HCT116 (cell line): ENCODE data around the gene CIDEC. TPM values are rescaled to one million over a fixed set of nuclear protein-coding genes. Genes with fewer than 3 reads are reported as not detected.

Source experiments
- ATAC-seq: fragments of 200-7000 bp; cut with Tn5 transposase; 2 replicates; pipeline ENCODE4 v1.9.1; 2020; ENCODE audit warnings: mild to moderate bottlenecking, moderate library complexity
- BruUV-seq: library from RNA; stranded (reverse); fragments of 400-500 nt; replicated peaks from 2 replicates; lab custom pipeline; 2021; lab: Mats Ljungman, UMichigan
- CTCF ChIA-PET: fragments of 300-600 bp; sonication (Branson Sonifier 250); formaldehyde crosslinking; loops from one replicate; lab custom pipeline; 2021; ENCODE audit warnings: antibody characterized with exemption; lab: Charles Lee
- POLR2A ChIA-PET: fragments of 300-600, 350-600 bp; sonication (Branson Sonifier 250); formaldehyde crosslinking; loops from one replicate; lab custom pipeline; 2021; ENCODE audit warnings: antibody characterized with exemption; lab: Charles Lee
- RAD21 ChIA-PET, 2 experiments: fragments of 300-600 bp; sonication (Branson Sonifier 250); formaldehyde crosslinking; loops; one replicate each; lab custom pipeline; 2023; ENCODE audit warnings: low total read pairs in 2 of 2; ENCODE audit not compliant: uncharacterized antibody in 2 of 2, unreplicated experiment in 2 of 2, low non-redundant PET in 1 of 2; lab: Charles Lee
- DNase-seq: peaks from one replicate; pipeline ENCODE4 v3.0.0-alpha.2; 2010; ENCODE audit warnings: low read depth, low spot score
- H2AFZ ChIP-seq: fragments of 200-600 bp; shearing (Covaris generic), sonication (generic); 2 replicates; pipeline ENCODE4 v1.6.1; 2017; ENCODE audit warnings: low read depth, mixed run types, mixed read lengths, antibody characterized with exemption, low read length; ENCODE audit not compliant: poor library complexity, severe bottlenecking
- H3K27ac ChIP-seq: 2 replicates; pipeline ENCODE4 v1.5.1; 2012; ENCODE audit warnings: low read depth, low read length
- H3K27me3 ChIP-seq: fragments of 200-600 bp; sonication (generic); 2 replicates; pipeline ENCODE4 v1.6.1; 2016; ENCODE audit warnings: mixed run types, low read length, mixed read lengths; ENCODE audit not compliant: insufficient read depth
- H3K36me3 ChIP-seq, 2 experiments: fragments of 200-500 bp in 1 of 2; fragments of 200-600 bp in 1 of 2; sonication (Bioruptor generic) in 1 of 2; sonication (generic) in 1 of 2; 2 replicates each; pipeline versions ENCODE4 v1.5.1 to v1.6.1; 2014 to 2016; ENCODE audit warnings: low read length in 2 of 2, inconsistent platforms in 1 of 2, mixed read lengths in 1 of 2, mixed run types in 1 of 2; ENCODE audit not compliant: insufficient read depth in 2 of 2, control insufficient read depth in 1 of 2
- H3K4me1 ChIP-seq, 2 experiments: fragments of 200-600 bp in 1 of 2; sonication (generic) in 1 of 2; 2 replicates each; pipeline versions ENCODE4 v1.5.1 to v1.6.1; 2012 to 2017; ENCODE audit warnings: low read length in 2 of 2, inconsistent platforms in 1 of 2, mild to moderate bottlenecking in 1 of 2, mixed read lengths in 1 of 2, mixed run types in 1 of 2, moderate library complexity in 1 of 2; ENCODE audit not compliant: insufficient read depth in 2 of 2, control insufficient read depth in 1 of 2
- H3K4me2 ChIP-seq: fragments of 200-600 bp; sonication (generic); 2 replicates; pipeline ENCODE4 v1.6.1; 2017; ENCODE audit warnings: mixed run types, low read length, mixed read lengths
- H3K4me3 ChIP-seq, 2 experiments: fragments of 200-600 bp in 1 of 2; sonication (generic) in 1 of 2; replicated peaks in 1 of 2; 2 replicates each; pipeline ENCODE4 v1.5.1; 2011 to 2016; ENCODE audit warnings: low read length in 2 of 2, control low read depth in 1 of 2, low read depth in 1 of 2, mild to moderate bottlenecking in 1 of 2, mixed read lengths in 1 of 2, mixed run types in 1 of 2
- H3K79me2 ChIP-seq: fragments of 200-600 bp; sonication (generic); 2 replicates; pipeline ENCODE4 v1.6.1; 2017; ENCODE audit warnings: mild to moderate bottlenecking, mixed run types, low read length, moderate library complexity, mixed read lengths; ENCODE audit not compliant: insufficient read depth
- H3K9ac ChIP-seq: fragments of 200-600 bp; sonication (generic); 2 replicates; pipeline ENCODE4 v1.6.1; 2016; ENCODE audit warnings: low read length, mixed read lengths
- H3K9me2 ChIP-seq: fragments of 200-600 bp; sonication (generic), shearing (Covaris generic); 2 replicates; pipeline ENCODE4 v1.6.1; 2017; ENCODE audit warnings: mixed run types, mild to moderate bottlenecking, moderate library complexity; ENCODE audit not compliant: insufficient read depth
- H3K9me3 ChIP-seq, 2 experiments: fragments of 200-500 bp in 1 of 2; fragments of 200-600 bp in 1 of 2; sonication (Bioruptor generic) in 1 of 2; sonication (generic) in 1 of 2; 2 replicates each; pipeline ENCODE4 v1.6.1; 2014 to 2017; ENCODE audit warnings: low read length in 2 of 2, mixed read lengths in 2 of 2, inconsistent platforms in 1 of 2, low read depth in 1 of 2, mild to moderate bottlenecking in 1 of 2, mixed run types in 1 of 2, moderate library complexity in 1 of 2; ENCODE audit not compliant: control insufficient read depth in 1 of 2, insufficient read depth in 1 of 2
- H4K20me1 ChIP-seq: fragments of 200-600 bp; sonication (generic), shearing (Covaris generic); 2 replicates; pipeline ENCODE4 v1.6.1; 2017; ENCODE audit warnings: mixed run types, mild to moderate bottlenecking, moderate library complexity; ENCODE audit not compliant: insufficient read depth
- EGR1 ChIP-seq: IDR thresholded peaks from 2 replicates; pipeline ENCODE4 v1.6.1; 2012; ENCODE audit warnings: low read depth
- EZH2phosphoT487 ChIP-seq: fragments of 200-600 bp; IDR thresholded peaks from 2 replicates; pipeline ENCODE4 v1.6.1; 2018; ENCODE audit warnings: antibody characterized with exemption, borderline replicate concordance
- FOSL1 ChIP-seq: IDR thresholded peaks from 2 replicates; pipeline ENCODE4 v1.6.1; 2012; ENCODE audit warnings: low read depth
- POLR2AphosphoS5 ChIP-seq: IDR thresholded peaks from 2 replicates; pipeline ENCODE4 v1.6.1; 2011; ENCODE audit warnings: mild to moderate bottlenecking, low read depth, low read length, moderate library complexity
- SRF ChIP-seq: IDR thresholded peaks from 2 replicates; pipeline ENCODE4 v1.6.1; 2012; ENCODE audit warnings: low read depth
- intact Hi-C: fragments of 100-400 bp; cut with micrococcal nuclease; formaldehyde crosslinking; loops from 2 replicates; pipeline ENCODE4 v1.10.0; 2022
- total RNA-seq: library from RNA; stranded (reverse); gene quantifications from one replicate; pipeline ENCODE4 v1.2.1, GENCODE V29; 2021; ENCODE audit not compliant: unreplicated experiment
- TF ChIP-seq, protein P1 (sequence below): IDR thresholded peaks from 2 replicates; pipeline ENCODE4 v1.6.1; 2012

The CIDEC gene
- total RNA-seq, 1 experiment from 2014 or later, result not detected

GRCh38 chr3:9893739-9894138 lies 13.7 kb upstream of the CIDEC start:
- H3K36me3 ChIP-seq, result peaks cover 11 to 17% of the 10 kb centered on the region in 2 experiments; a peak in 3 of 4 replicates
- no peak overlapping the region for H3K9ac ChIP-seq
- no peaks in the 10 kb centered on the region for H4K20me1 ChIP-seq
- TF ChIP-seq, protein P1, sequence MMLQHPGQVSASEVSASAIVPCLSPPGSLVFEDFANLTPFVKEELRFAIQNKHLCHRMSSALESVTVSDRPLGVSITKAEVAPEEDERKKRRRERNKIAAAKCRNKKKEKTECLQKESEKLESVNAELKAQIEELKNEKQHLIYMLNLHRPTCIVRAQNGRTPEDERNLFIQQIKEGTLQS, result no peak
- TF ChIP-seq POLR2AphosphoS5, result 0 out of 2 replicates have a peak, but pooled peaks have one; percentile 32
- ATAC-seq (no peak), DNase-seq (no peak)
- no peaks in the 10 kb centered on the region for H3K27me3 ChIP-seq
- peaks cover 36% of the 10 kb centered on the region for H3K79me2 ChIP-seq
- BruUV-seq, result no TSS peak
- H3K9me3 ChIP-seq, result no peaks in the 10 kb centered on the region
- POLR2A ChIA-PET, result interaction anchor here (1.6 kb wide), 1 partner anchor 9 kb away, joined by 6 read pairs; no protein-coding TSS in a partner anchor
- RAD21 ChIA-PET, result no interaction called here
- H3K4me1 ChIP-seq, result peaks cover 10 to 46% of the 10 kb centered on the region in 2 experiments; a peak in 3 of 4 replicates
- H2AFZ ChIP-seq, result no peak overlapping the region
- intact Hi-C loops, result loop anchor here (5.0 kb wide), 1 partner anchor 39 kb away; the partner anchor contains the start of gene CRELD1
- CTCF ChIA-PET, result interaction anchor here (1.0 kb wide), 1 partner anchor 53 kb away, joined by 3 read pairs; no protein-coding TSS in a partner anchor
- H3K27ac ChIP-seq, result no peak overlapping the region
- H3K9me2 ChIP-seq, result no peaks in the 10 kb centered on the region
- no peak overlapping the region for H3K4me3 ChIP-seq
- peak overlapping the region; percentile 23; the same call in 1 of the 2 replicates for H3K4me2 ChIP-seq

DNA sequence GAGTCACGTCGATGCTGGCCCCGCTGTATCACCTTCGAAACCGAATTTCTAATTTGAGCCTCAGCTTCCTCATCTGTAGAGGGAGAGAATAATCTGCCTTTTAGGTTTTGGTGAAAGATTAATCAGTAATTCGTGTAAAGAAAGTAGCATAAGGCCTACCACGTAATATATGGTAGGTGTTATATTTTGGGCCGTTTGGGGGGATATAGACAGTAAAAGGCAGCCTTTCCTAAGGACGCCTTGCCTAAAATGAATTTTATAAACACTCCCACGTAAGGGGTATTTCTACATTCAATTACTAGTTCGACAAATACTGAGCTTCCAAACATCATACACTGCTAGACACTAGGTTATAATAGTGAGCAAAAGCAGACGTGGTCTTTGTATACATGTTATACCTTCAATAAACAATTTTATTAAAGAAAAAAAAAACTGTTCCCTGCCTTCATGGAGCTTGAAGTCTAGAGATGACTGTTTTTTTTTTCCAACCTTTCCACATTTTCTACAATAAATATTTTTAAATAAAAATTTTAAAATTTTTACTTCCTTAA lies 11.1 kb upstream of the CIDEC start:
- no TSS peak for BruUV-seq
- ATAC-seq (no peak), DNase-seq (no peak)
- intact Hi-C loops, result loop anchor here (5.0 kb wide), 1 partner anchor 41 kb away; the partner anchor contains the start of gene CRELD1
- no peak overlapping the region for H2AFZ ChIP-seq
- H3K9me3 ChIP-seq, result no peaks in the 10 kb centered on the region
- H3K4me2 ChIP-seq, result peak overlapping the region; percentile 96
- H3K4me1 ChIP-seq, result peaks cover 4 to 28% of the 10 kb centered on the region in 2 experiments; a peak in 3 of 4 replicates
- H3K27me3 ChIP-seq, result no peaks in the 10 kb centered on the region
- peak overlapping the region; percentile 95 to 99 for H3K4me3 ChIP-seq
- TF ChIP-seq FOSL1, result no peak
- no peak for TF ChIP-seq SRF
- no peak for TF ChIP-seq EGR1
- TF ChIP-seq EZH2phosphoT487, result no peak
- H4K20me1 ChIP-seq, result no peaks in the 10 kb centered on the region
- POLR2A ChIA-PET, result interaction anchor here (2.0 kb wide), 1 partner anchor 11 kb away, joined by 6 read pairs; the partner anchor contains the start of gene IL17RE
- H3K79me2 ChIP-seq, result peaks cover 36% of the 10 kb centered on the region
- no peaks in the 10 kb centered on the region for H3K9me2 ChIP-seq
- CTCF ChIA-PET, result no interaction called here
- RAD21 ChIA-PET, result no interaction called here
- H3K9ac ChIP-seq, result peak overlapping the region; percentile 97
- H3K27ac ChIP-seq, result peak overlapping the region; percentile 92
- H3K36me3 ChIP-seq, result peaks cover 11 to 17% of the 10 kb centered on the region in 2 experiments; a peak in 3 of 4 replicates
